Subcutaneous adipose tissue (tissue), 4 donors: ENCODE results near the gene SNX11. TPM values are rescaled to one million over a fixed set of nuclear protein-coding genes. Genes with fewer than 3 reads are reported as not detected.

Experiments
- CTCF ChIP-seq: fragments of 450-650 bp; IDR thresholded peaks from one replicate; pipeline ENCODE4 v1.5.1; 2016; ENCODE audit warnings: low read depth, mild to moderate bottlenecking, control low read depth, antibody characterized with exemption, moderate library complexity
- total RNA-seq, 4 donors: library from RNA; depleted of rRNA; stranded (reverse); fragments of >200 nt; gene quantifications; one replicate each; pipeline ENCODE4 v1.1.0, GENCODE V29; 2016

The SNX11 gene
- total RNA-seq, 4 donors from 2014 or later: 11.9 to 30.9 (median 15.2) TPM

- no peak for TF ChIP-seq CTCF
Observed at GRCh38 chr17:48121923-48122664, 14.5 kb downstream of the SNX11 start.

- no peak for TF ChIP-seq CTCF
Observed at GRCh38 chr17:48122665-48123045, 15.1 kb downstream of the SNX11 start.

GRCh38 chr17:48123111-48123510 lies 15.5 kb downstream of the SNX11 start:
- no peak for TF ChIP-seq CTCF

GRCh38 chr17:48123776-48124388 lies 16.3 kb downstream of the SNX11 start:
- no peak for TF ChIP-seq CTCF

GRCh38 chr17:48125829-48126531 lies 18.4 kb downstream of the SNX11 start:
- TF ChIP-seq CTCF: no peak

- TF ChIP-seq CTCF: no peak
Observed at GRCh38 chr17:48126532-48126850, 18.9 kb downstream of the SNX11 start.

GRCh38 chr17:48127371-48128051 lies 19.9 kb downstream of the SNX11 start:
- no peak for TF ChIP-seq CTCF
